ENCODE data around the gene FAM124B.
A peak's percentile ranks its signal among the peaks of the same experiment; 100 is the strongest.

FAM124B gene

GRCh38 chr2:224379986-224380385 lies 21.9 kb downstream of the FAM124B start:
- DNase-seq = no peak

- no peak for DNase-seq
Measured at GRCh38 chr2:224379172-224379571, 22.7 kb downstream of the FAM124B start.

- DNase-seq = no peak
Measured at GRCh38 chr2:224378701-224379097, 23.2 kb downstream of the FAM124B start.

- DNase-seq = no peak
Measured at GRCh38 chr2:224377751-224378700, 23.9 kb downstream of the FAM124B start.

GRCh38 chr2:224372641-224373040 lies 29.3 kb downstream of the FAM124B start:
- no peak for DNase-seq

- DNase-seq = peak; percentile 42
Measured at GRCh38 chr2:224369028-224369632, 32.8 kb downstream of the FAM124B start.

- DNase-seq = no peak
Measured at GRCh38 chr2:224366267-224366844, 35.6 kb downstream of the FAM124B start.

GRCh38 chr2:224365331-224365730 lies 36.6 kb downstream of the FAM124B start:
- DNase-seq = no peak

GRCh38 chr2:224363281-224363680 lies 38.6 kb downstream of the FAM124B start:
- no peak for DNase-seq

GRCh38 chr2:224362094-224362493 lies 39.8 kb downstream of the FAM124B start:
- no peak for DNase-seq

GRCh38 chr2:224360801-224361251 lies 41.1 kb downstream of the FAM124B start:
- DNase-seq = no peak

GRCh38 chr2:224359569-224359968 lies 42.3 kb downstream of the FAM124B start:
- no peak for DNase-seq

GRCh38 chr2:224357098-224357901 lies 44.6 kb downstream of the FAM124B start:
- DNase-seq = peak; percentile 62

GRCh38 chr2:224354632-224355211 lies 47.2 kb downstream of the FAM124B start:
- DNase-seq = no peak

- DNase-seq = no peak
Measured at GRCh38 chr2:224350703-224351102, 51.2 kb downstream of the FAM124B start.

GRCh38 chr2:224349396-224349795 lies 52.5 kb downstream of the FAM124B start:
- DNase-seq = no peak

- no peak for DNase-seq
Measured at GRCh38 chr2:224347176-224348051, 54.5 kb downstream of the FAM124B start.

GRCh38 chr2:224345492-224345891 lies 56.4 kb downstream of the FAM124B start:
- no peak for DNase-seq

- DNase-seq = no peak
Measured at GRCh38 chr2:224343226-224343625, 58.7 kb downstream of the FAM124B start.

GRCh38 chr2:224335991-224336390 lies 65.9 kb downstream of the FAM124B start:
- DNase-seq = no peak

GRCh38 chr2:224334726-224335125 lies 67.2 kb downstream of the FAM124B start:
- DNase-seq = no peak

Measured in activated CD4-positive, alpha-beta T cell treated with anti-CD3 and anti-CD28 coated beads, Interleukin-10, Interleukin-2, amounts not matched to agents 100 ng/mL and 50 ng/mL, durations not matched to agents 16 hours and 8 hours (primary cell).